GM12878 (cell line): ENCODE data around the gene NELL1. TPM values are rescaled to one million over a fixed set of nuclear protein-coding genes. Genes with fewer than 3 reads are reported as not detected.

Experiments
- ATAC-seq: fragments of 200-7000 bp; cut with Tn5 transposase; 3 replicates; pipeline ENCODE4 v1.9.1; 2020; ENCODE audit warnings: mild to moderate bottlenecking, moderate library complexity
- BruUV-seq: library from RNA; stranded (reverse); fragments of 400-500 nt; replicated peaks from 2 replicates; lab custom pipeline; 2021; lab: Mats Ljungman, UMichigan
- CTCF ChIA-PET: fragments of 300-600 bp; sonication (Branson Sonifier 250); formaldehyde crosslinking; extraction: SDS; loops from one replicate; lab custom pipeline; 2021; ENCODE audit warnings: inconsistent platforms; lab: Yijun Ruan, JAX
- POLR2A ChIA-PET: fragments of 350-600 bp; formaldehyde crosslinking; extraction: SDS; loops from one replicate; lab custom pipeline; 2021; ENCODE audit warnings: inconsistent platforms; lab: Charles Lee
- RAD21 ChIA-PET: fragments of 300-600 bp; sonication (Branson Sonifier 250); formaldehyde crosslinking; loops from one replicate; lab custom pipeline; 2023; ENCODE audit warnings: antibody characterized with exemption; ENCODE audit not compliant: unreplicated experiment; lab: Charles Lee
- SMC1A ChIA-PET: fragments of 300-600 bp; sonication (Branson Sonifier 250); formaldehyde crosslinking; loops from one replicate; lab custom pipeline; 2023; ENCODE audit not compliant: unreplicated experiment, uncharacterized antibody; lab: Charles Lee
- DNase-seq: peaks from one replicate; pipeline ENCODE4 v3.0.0-alpha.2; 2011; ENCODE audit warnings: low read depth, low spot score
- FAIRE-seq: peaks from 3 replicates; lab custom pipeline; 2011; peaks lifted over from hg19 to GRCh38; lab: Jason Lieb, UNC
- H2AFZ ChIP-seq: 2 replicates; pipeline ENCODE4 v1.6.0; 2011; ENCODE audit warnings: low read depth, low read length, control low read depth; ENCODE audit not compliant: control insufficient read depth
- H3K27ac ChIP-seq: 2 replicates; pipeline ENCODE4 v1.5.1; 2011; ENCODE audit warnings: control low read depth; ENCODE audit not compliant: control insufficient read depth, insufficient read depth
- H3K27me3 ChIP-seq, 2 experiments: replicated peaks in 1 of 2; 2 replicates each; pipeline versions ENCODE4 v1.6.0 to v1.6.1; 2011; ENCODE audit warnings: low read length in 1 of 2; ENCODE audit not compliant: control insufficient read depth in 2 of 2, insufficient read depth in 2 of 2
- H3K36me3 ChIP-seq, 2 experiments: 2 replicates each; pipeline ENCODE4 v1.5.1; 2011; ENCODE audit warnings: low read length in 1 of 2; ENCODE audit not compliant: control insufficient read depth in 2 of 2, insufficient read depth in 2 of 2
- H3K4me1 ChIP-seq: 2 replicates; pipeline ENCODE4 v1.6.1; 2011; ENCODE audit warnings: mild to moderate bottlenecking, low read length, moderate library complexity, mixed read lengths; ENCODE audit not compliant: control insufficient read depth, insufficient read depth
- H3K4me2 ChIP-seq: 2 replicates; pipeline ENCODE4 v1.6.0; 2011; ENCODE audit warnings: control low read depth; ENCODE audit not compliant: control insufficient read depth, insufficient read depth
- H3K4me3 ChIP-seq: fragments of 200-600 bp; sonication (generic); 2 replicates; pipeline ENCODE4 v1.5.1; 2016
- H3K79me2 ChIP-seq: 2 replicates; pipeline ENCODE4 v1.6.0; 2011; ENCODE audit warnings: low read length; ENCODE audit not compliant: control insufficient read depth, insufficient read depth
- H3K9ac ChIP-seq: 2 replicates; pipeline ENCODE4 v1.8.0; 2011; ENCODE audit warnings: low read length, control low read depth, mixed read lengths; ENCODE audit not compliant: control insufficient read depth, insufficient read depth
- H3K9me3 ChIP-seq: replicated peaks from 3 replicates; pipeline ENCODE4 v1.5.1; 2011; ENCODE audit warnings: mild to moderate bottlenecking, low read length; ENCODE audit not compliant: control insufficient read depth, insufficient read depth
- H4K20me1 ChIP-seq: 2 replicates; pipeline ENCODE4 v1.6.0; 2011; ENCODE audit not compliant: control insufficient read depth, insufficient read depth
- BCL3 ChIP-seq: IDR thresholded peaks from 2 replicates; pipeline ENCODE4 v1.6.1; 2011; ENCODE audit warnings: borderline replicate concordance, low read depth, mild to moderate bottlenecking, moderate library complexity, low read length; ENCODE audit not compliant: insufficient read depth, poor library complexity, severe bottlenecking
- FOS ChIP-seq: IDR thresholded peaks from 3 replicates; pipeline ENCODE4 v1.6.1; 2011; ENCODE audit warnings: borderline replicate concordance; ENCODE audit not compliant: insufficient read length; ENCODE audit errors: extremely low read depth
- POLR2AphosphoS5 ChIP-seq: IDR thresholded peaks from 2 replicates; pipeline ENCODE4 v1.6.1; 2011; ENCODE audit warnings: mild to moderate bottlenecking, low read length, inconsistent platforms
- ZBTB33 ChIP-seq: fragments of 450-650 bp; IDR thresholded peaks from 2 replicates; pipeline ENCODE4 v1.6.1; 2017; ENCODE audit warnings: mild to moderate bottlenecking
- WGBS: methylation state at CpG from one replicate; pipeline ENCODE4 v1.1.6; 2016; ENCODE audit warnings: low lambda C conversion rate; ENCODE audit not compliant: insufficient replicate concordance, insufficient coverage; ENCODE audit errors: missing lambda C conversion rate; 5-methylcytosine and 5-hydroxymethylcytosine counted together
- in situ Hi-C: fragments of 300-500 bp; cut with MboI; formaldehyde crosslinking; loops from 9 replicates; pipeline ENCODE4 v1.14.3; 2018; ENCODE audit warnings: mixed read lengths
- intact Hi-C: fragments of 100-400 bp; cut with micrococcal nuclease; formaldehyde crosslinking; loops from one replicate; pipeline ENCODE4 v1.14.2; 2022; ENCODE audit not compliant: unreplicated experiment
- polyA plus RNA-seq, 11 experiments: library from polyadenylated mRNA; depleted of rRNA in 4 of 11; unstranded in 6 of 11; stranded (reverse) in 5 of 11; fragments of >200 nt; fragmentation: Nextera tagmentation in 4 of 11; fragmentation: Illumina TruSeq in 1 of 11; extraction: Ambion mirVana in 4 of 11; extraction: Trizol in 1 of 11; gene quantifications; 1 replicate in 1 of 11; 2 replicates in 10 of 11; pipeline versions ENCODE4 v1.2.1 to v1.2.3, GENCODE V29; 2011 to 2016; ENCODE audit warnings: inconsistent platforms in 2 of 11, missing spikeins in 2 of 11, low read depth in 1 of 11
- total RNA-seq, 4 experiments: library from RNA; depleted of rRNA in 3 of 4; stranded (reverse); fragments of >200 nt in 3 of 4; fragmentation: Illumina TruSeq in 1 of 4; extraction: Trizol in 1 of 4; gene quantifications; 2 replicates each; pipeline versions ENCODE4 v1.2.1 to v1.2.3, GENCODE V29; 2013 to 2021
- TF ChIP-seq, protein P1 (sequence below): IDR thresholded peaks from 2 replicates; pipeline ENCODE4 v1.6.1; 2011; ENCODE audit warnings: borderline replicate concordance, low read depth, mild to moderate bottlenecking, moderate library complexity, mixed read lengths, low read length; ENCODE audit not compliant: insufficient read depth; ENCODE audit errors: extremely low read length
- TF ChIP-seq, protein P2 (sequence below): fragments of 450-650 bp; IDR thresholded peaks from 2 replicates; pipeline ENCODE4 v1.6.1; 2017; ENCODE audit warnings: mild to moderate bottlenecking, low read depth, inconsistent platforms; ENCODE audit not compliant: poor library complexity, severe bottlenecking
- TF ChIP-seq, protein P3 (sequence below): fragments of 450-650 bp; IDR thresholded peaks from 2 replicates; pipeline ENCODE4 v1.6.1; 2017; ENCODE audit warnings: borderline replicate concordance

NELL1 gene
- total and polyA plus RNA-seq, 10 of the 15 experiments (the other 5 are each of a cell fraction or from before 2014, with no cell fraction given), result 0.02 to 0.12 TPM; not detected in 8

DNA sequence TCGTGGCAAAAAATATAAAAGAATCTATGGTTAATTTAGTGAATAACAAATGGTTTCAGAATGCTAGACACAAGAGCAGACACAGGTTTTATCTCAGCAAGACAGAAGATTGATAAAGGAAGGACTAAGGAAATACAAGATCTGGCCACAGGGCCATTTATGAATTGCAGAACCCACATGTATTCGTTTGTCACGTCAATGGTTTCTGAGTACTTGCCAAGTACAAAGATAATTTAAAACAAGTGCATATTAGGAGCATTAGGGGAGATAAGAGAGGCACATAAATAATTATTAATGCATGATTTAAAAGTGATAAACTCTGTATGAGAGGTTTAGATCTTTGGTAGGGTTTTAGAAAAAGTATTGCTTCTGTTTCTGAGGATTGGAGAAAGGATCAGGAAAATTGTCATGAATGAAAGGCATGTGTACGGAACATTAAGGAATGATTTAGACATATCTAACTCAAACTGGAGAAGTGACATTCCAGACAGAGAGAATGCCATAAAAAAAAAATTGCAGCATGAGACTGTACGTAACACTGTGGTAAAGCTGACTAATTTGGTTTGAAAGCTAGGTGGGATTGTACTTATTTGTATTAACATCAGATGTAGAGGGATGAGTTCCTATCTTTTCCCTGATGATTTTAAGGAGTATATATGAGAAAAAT is 727.1 kb downstream of the NELL1 start (continued):
- no peak for TF ChIP-seq ZBTB33
- TF ChIP-seq BCL3, result no peak
- no peak for TF ChIP-seq FOS

DNA sequence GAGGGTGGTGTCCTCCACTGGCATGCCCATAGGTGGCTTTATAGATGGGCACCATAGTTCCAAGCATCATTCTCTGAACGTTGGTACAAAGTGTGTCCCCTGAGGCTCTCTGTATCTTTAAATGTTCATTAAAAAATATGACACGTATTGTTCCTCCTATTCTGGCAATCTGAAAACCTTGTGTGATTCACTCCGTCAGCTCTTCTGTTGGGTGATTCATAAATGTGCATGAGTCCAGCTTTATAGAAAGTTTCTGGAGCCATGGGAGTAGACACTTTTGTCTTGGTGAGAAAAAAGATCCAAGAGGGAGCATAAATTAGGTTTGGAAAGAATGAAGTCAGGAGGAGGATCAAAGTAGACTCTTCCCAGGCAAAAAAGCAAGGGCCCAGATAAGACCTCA is 728.8 kb downstream of the NELL1 start:
- Histone ChIP-seq H2AFZ (no peak overlapping the region), H3K79me2 (no peaks in the 10 kb centered on the region), H3K4me2 (no peak overlapping the region), H3K4me3 (no peak overlapping the region), H3K27me3 (no peaks in the 10 kb centered on the region), H3K36me3 (no peaks in the 10 kb centered on the region), H3K27ac (no peak overlapping the region), H4K20me1 (no peaks in the 10 kb centered on the region), H3K9me3 (no peaks in the 10 kb centered on the region), H3K9ac (no peak overlapping the region), H3K4me1 (no peaks in the 10 kb centered on the region)
- WGBS, result 7% methylated on average over 3 of the region's 3 CpGs
- intact Hi-C loops, result no loop called here
- BruUV-seq, result no TSS peak
- TF ChIP-seq POLR2AphosphoS5 (no peak), ZBTB33 (no peak)
- TF ChIP-seq, protein P1, sequence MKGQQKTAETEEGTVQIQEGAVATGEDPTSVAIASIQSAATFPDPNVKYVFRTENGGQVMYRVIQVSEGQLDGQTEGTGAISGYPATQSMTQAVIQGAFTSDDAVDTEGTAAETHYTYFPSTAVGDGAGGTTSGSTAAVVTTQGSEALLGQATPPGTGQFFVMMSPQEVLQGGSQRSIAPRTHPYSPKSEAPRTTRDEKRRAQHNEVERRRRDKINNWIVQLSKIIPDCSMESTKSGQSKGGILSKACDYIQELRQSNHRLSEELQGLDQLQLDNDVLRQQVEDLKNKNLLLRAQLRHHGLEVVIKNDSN, result no peak
- TF ChIP-seq, protein P2, sequence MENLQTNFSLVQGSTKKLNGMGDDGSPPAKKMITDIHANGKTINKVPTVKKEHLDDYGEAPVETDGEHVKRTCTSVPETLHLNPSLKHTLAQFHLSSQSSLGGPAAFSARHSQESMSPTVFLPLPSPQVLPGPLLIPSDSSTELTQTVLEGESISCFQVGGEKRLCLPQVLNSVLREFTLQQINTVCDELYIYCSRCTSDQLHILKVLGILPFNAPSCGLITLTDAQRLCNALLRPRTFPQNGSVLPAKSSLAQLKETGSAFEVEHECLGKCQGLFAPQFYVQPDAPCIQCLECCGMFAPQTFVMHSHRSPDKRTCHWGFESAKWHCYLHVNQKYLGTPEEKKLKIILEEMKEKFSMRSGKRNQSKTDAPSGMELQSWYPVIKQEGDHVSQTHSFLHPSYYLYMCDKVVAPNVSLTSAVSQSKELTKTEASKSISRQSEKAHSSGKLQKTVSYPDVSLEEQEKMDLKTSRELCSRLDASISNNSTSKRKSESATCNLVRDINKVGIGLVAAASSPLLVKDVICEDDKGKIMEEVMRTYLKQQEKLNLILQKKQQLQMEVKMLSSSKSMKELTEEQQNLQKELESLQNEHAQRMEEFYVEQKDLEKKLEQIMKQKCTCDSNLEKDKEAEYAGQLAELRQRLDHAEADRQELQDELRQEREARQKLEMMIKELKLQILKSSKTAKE, result no peak
- TF ChIP-seq, protein P3, sequence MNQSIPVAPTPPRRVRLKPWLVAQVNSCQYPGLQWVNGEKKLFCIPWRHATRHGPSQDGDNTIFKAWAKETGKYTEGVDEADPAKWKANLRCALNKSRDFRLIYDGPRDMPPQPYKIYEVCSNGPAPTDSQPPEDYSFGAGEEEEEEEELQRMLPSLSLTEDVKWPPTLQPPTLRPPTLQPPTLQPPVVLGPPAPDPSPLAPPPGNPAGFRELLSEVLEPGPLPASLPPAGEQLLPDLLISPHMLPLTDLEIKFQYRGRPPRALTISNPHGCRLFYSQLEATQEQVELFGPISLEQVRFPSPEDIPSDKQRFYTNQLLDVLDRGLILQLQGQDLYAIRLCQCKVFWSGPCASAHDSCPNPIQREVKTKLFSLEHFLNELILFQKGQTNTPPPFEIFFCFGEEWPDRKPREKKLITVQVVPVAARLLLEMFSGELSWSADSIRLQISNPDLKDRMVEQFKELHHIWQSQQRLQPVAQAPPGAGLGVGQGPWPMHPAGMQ, result no peak
- in situ Hi-C loops, result no loop called here
- DNase-seq, result no peak
- CTCF ChIA-PET, result no interaction called here
- no peak for FAIRE-seq
- POLR2A ChIA-PET, result no interaction called here
- RAD21 ChIA-PET, result no interaction called here
- SMC1A ChIA-PET, result interaction anchor here (1.4 to 2.0 kb wide), 2 partner anchors 11 to 113 kb away, joined by 3 to 6 read pairs; no protein-coding TSS in a partner anchor
- no peak for ATAC-seq
